IMR-90 (cell line): ENCODE measurements around the gene FAM81A. TPM values are rescaled to one million over a fixed set of nuclear protein-coding genes. Genes with fewer than 3 reads are reported as not detected.

Source experiments
- ATAC-seq: fragments of 200-7000 bp; cut with Tn5 transposase; 2 replicates; pipeline ENCODE4 v1.9.1; 2020; ENCODE audit warnings: low read depth, mild to moderate bottlenecking, moderate library complexity
- BruUV-seq: library from RNA; stranded (reverse); fragments of 400-500 nt; replicated peaks from 2 replicates; lab custom pipeline; 2021; lab: Mats Ljungman, UMichigan
- CTCF ChIA-PET: fragments of 300-600 bp; formaldehyde crosslinking; extraction: SDS; loops from one replicate; lab custom pipeline; 2021; ENCODE audit warnings: antibody characterized with exemption; lab: Yijun Ruan, JAX
- POLR2A ChIA-PET: fragments of 300-600 bp; sonication (Branson Sonifier 250); formaldehyde crosslinking; loops from one replicate; lab custom pipeline; 2022; ENCODE audit warnings: antibody characterized with exemption; ENCODE audit not compliant: unreplicated experiment; lab: Charles Lee
- DNase-seq: peaks from one replicate; pipeline ENCODE4 v3.0.0; 2013
- H2AFZ ChIP-seq: replicated peaks from 2 replicates; pipeline ENCODE3; 2013; ENCODE audit warnings: low read length, mild to moderate bottlenecking; ENCODE audit not compliant: poor library complexity
- H2AK5ac ChIP-seq: 2 replicates; pipeline ENCODE4 v1.6.1; 2013; ENCODE audit warnings: low read depth, low read length, inconsistent platforms
- H2AK9ac ChIP-seq: replicated peaks from 2 replicates; pipeline ENCODE3; 2013; ENCODE audit warnings: mild to moderate bottlenecking, low read depth, low read length, moderate library complexity; ENCODE audit not compliant: poor library complexity
- H2BK120ac ChIP-seq: 2 replicates; pipeline ENCODE4 v1.6.1; 2013; ENCODE audit warnings: low read depth, low read length, inconsistent platforms
- H2BK15ac ChIP-seq: 3 replicates; pipeline ENCODE4 v1.6.1; 2013; ENCODE audit warnings: low read depth, low read length, inconsistent platforms
- H2BK20ac ChIP-seq: 2 replicates; pipeline ENCODE4 v1.6.1; 2013; ENCODE audit warnings: low read depth, mild to moderate bottlenecking, inconsistent platforms, low read length, moderate library complexity
- H2BK5ac ChIP-seq: 2 replicates; pipeline ENCODE4 v1.6.1; 2013; ENCODE audit warnings: mild to moderate bottlenecking, low read depth, low read length, inconsistent platforms; ENCODE audit not compliant: poor library complexity, severe bottlenecking
- H3K14ac ChIP-seq: replicated peaks from 2 replicates; pipeline ENCODE4 v1.6.1; 2013; ENCODE audit warnings: low read depth, low read length, inconsistent platforms
- H3K18ac ChIP-seq: 2 replicates; pipeline ENCODE4 v1.6.1; 2013; ENCODE audit warnings: low read depth, low read length, control low read depth
- H3K23ac ChIP-seq: 2 replicates; pipeline ENCODE4 v1.6.1; 2013; ENCODE audit warnings: low read depth, low read length, inconsistent platforms
- H3K27ac ChIP-seq: 2 replicates; pipeline ENCODE4 v1.5.1; 2013; ENCODE audit warnings: mild to moderate bottlenecking, control low read depth, low read length; ENCODE audit not compliant: insufficient read depth
- H3K27me3 ChIP-seq: 2 replicates; pipeline ENCODE4 v1.6.1; 2013; ENCODE audit warnings: low read length; ENCODE audit not compliant: control insufficient read depth, insufficient read depth
- H3K36me3 ChIP-seq: 2 replicates; pipeline ENCODE4 v1.6.1; 2013; ENCODE audit warnings: low read length, mixed read lengths; ENCODE audit not compliant: control insufficient read depth, insufficient read depth
- H3K4ac ChIP-seq: 2 replicates; pipeline ENCODE4 v1.6.1; 2013; ENCODE audit warnings: low read depth, low read length, inconsistent platforms
- H3K4me1 ChIP-seq: 2 replicates; pipeline ENCODE4 v1.6.1; 2013; ENCODE audit warnings: low read length, mixed read lengths; ENCODE audit not compliant: control insufficient read depth, insufficient read depth
- H3K4me2 ChIP-seq: 2 replicates; pipeline ENCODE4 v1.6.1; 2013; ENCODE audit warnings: low read depth, mild to moderate bottlenecking, control low read depth, low read length, moderate library complexity
- H3K4me3 ChIP-seq: 2 replicates; pipeline ENCODE4 v1.5.1; 2013; ENCODE audit warnings: low read depth, mild to moderate bottlenecking, control low read depth, low read length, moderate library complexity; ENCODE audit not compliant: insufficient read depth
- H3K56ac ChIP-seq: 2 replicates; pipeline ENCODE4 v1.6.1; 2013; ENCODE audit warnings: low read length, inconsistent platforms; ENCODE audit not compliant: insufficient read depth; ENCODE audit errors: extremely low read depth
- H3K79me1 ChIP-seq, 2 experiments: 2 replicates each; pipeline ENCODE4 v1.6.1; 2013; ENCODE audit warnings: low read length in 2 of 2, inconsistent platforms in 1 of 2, low read depth in 1 of 2
- H3K9ac ChIP-seq: 2 replicates; pipeline ENCODE4 v1.6.1; 2013; ENCODE audit warnings: low read depth, low read length, control low read depth
- H3K9me1 ChIP-seq: 2 replicates; pipeline ENCODE4 v1.6.1; 2013; ENCODE audit warnings: low read length, inconsistent platforms; ENCODE audit not compliant: insufficient read depth
- H3K9me3 ChIP-seq: 2 replicates; pipeline ENCODE4 v1.6.1; 2013; ENCODE audit warnings: low read length; ENCODE audit not compliant: control insufficient read depth, insufficient read depth
- H4K20me1 ChIP-seq: 2 replicates; pipeline ENCODE4 v1.6.1; 2013; ENCODE audit warnings: low read length, inconsistent platforms; ENCODE audit not compliant: insufficient read depth
- H4K5ac ChIP-seq: 2 replicates; pipeline ENCODE4 v1.6.1; 2013; ENCODE audit warnings: mild to moderate bottlenecking, low read depth, low read length, control low read depth
- H4K8ac ChIP-seq, 2 experiments: 2 replicates each; pipeline ENCODE4 v1.6.1; 2013; ENCODE audit warnings: low read depth in 2 of 2, low read length in 2 of 2, control low read depth in 1 of 2, inconsistent platforms in 1 of 2
- H4K91ac ChIP-seq: 2 replicates; pipeline ENCODE4 v1.6.1; 2013; ENCODE audit warnings: low read depth, low read length, inconsistent platforms; ENCODE audit not compliant: insufficient read depth
- CEBPB ChIP-seq: IDR thresholded peaks from 2 replicates; pipeline ENCODE4 v1.6.1; 2012; ENCODE audit warnings: low read depth, low read length, improper control_type of control experiment
- CHD1 ChIP-seq: IDR thresholded peaks from 2 replicates; pipeline ENCODE4 v1.6.1; 2012; ENCODE audit warnings: low read depth, low read length, improper control_type of control experiment
- CTCF ChIP-seq: conservative IDR thresholded peaks from 2 replicates; pipeline ENCODE4 v1.5.1; 2012; ENCODE audit warnings: mild to moderate bottlenecking, low read depth, low read length, improper control_type of control experiment
- ELK1 ChIP-seq: fragments of 150-350 bp; IDR thresholded peaks from 2 replicates; pipeline ENCODE4 v1.6.1; 2016; ENCODE audit warnings: low read depth, mild to moderate bottlenecking, low read length, moderate library complexity, borderline replicate concordance
- FOS ChIP-seq: fragments of 150-350 bp; IDR thresholded peaks from 2 replicates; pipeline ENCODE4 v1.6.1; 2016; ENCODE audit warnings: low read depth, low read length
- MAFK ChIP-seq: IDR thresholded peaks from 2 replicates; pipeline ENCODE4 v1.6.1; 2012; ENCODE audit warnings: low read depth, low read length, improper control_type of control experiment
- MXI1 ChIP-seq: IDR thresholded peaks from 2 replicates; pipeline ENCODE4 v1.6.1; 2012; ENCODE audit warnings: low read depth, mild to moderate bottlenecking, low read length, moderate library complexity, borderline replicate concordance
- NFE2L2 ChIP-seq: fragments of 150-350 bp; IDR thresholded peaks from 2 replicates; pipeline ENCODE4 v1.6.1; 2016; ENCODE audit warnings: low read depth, mild to moderate bottlenecking, low read length
- RAD21 ChIP-seq: IDR thresholded peaks from 2 replicates; pipeline ENCODE4 v1.6.1; 2012; ENCODE audit warnings: low read length, improper control_type of control experiment
- RFX5 ChIP-seq: IDR thresholded peaks from 2 replicates; pipeline ENCODE4 v1.8.0; 2012; ENCODE audit warnings: low read depth, mild to moderate bottlenecking, low read length, moderate library complexity
- SMC3 ChIP-seq: fragments of 150-350 bp; IDR thresholded peaks from 2 replicates; pipeline ENCODE4 v1.6.1; 2016; ENCODE audit warnings: low read depth, mild to moderate bottlenecking, antibody characterized with exemption, low read length, moderate library complexity
- USF2 ChIP-seq: fragments of 150-350 bp; IDR thresholded peaks from 2 replicates; pipeline ENCODE4 v1.6.1; 2017; ENCODE audit warnings: mild to moderate bottlenecking, antibody characterized with exemption, low read length, low read depth
- WGBS, 2 experiments: methylation state at CpG; one replicate each; pipeline versions ENCODE4 v1.1.5 to v1.1.7; 2013; ENCODE audit warnings: missing lambda C conversion rate in 2 of 2; ENCODE audit not compliant: insufficient read length in 1 of 2; ENCODE audit errors: extremely low coverage in 2 of 2; 5-methylcytosine and 5-hydroxymethylcytosine counted together
- dilution Hi-C: fragments of 300-500 bp; cut with HindIII; formaldehyde crosslinking; loops from one replicate; pipeline ENCODE4 v1.14.3; 2018; ENCODE audit warnings: low sequenced_read_pairs; ENCODE audit not compliant: unreplicated experiment
- in situ Hi-C: fragments of 300-500 bp; cut with MboI; formaldehyde crosslinking; loops from 3 replicates; pipeline ENCODE4 v1.14.3; 2019; ENCODE audit warnings: low sequenced_read_pairs, inconsistent platforms, mixed read lengths
- intact Hi-C: fragments of 100-400 bp; cut with micrococcal nuclease; formaldehyde crosslinking; loops from 2 replicates; pipeline ENCODE4 v1.10.0; 2022
- polyA plus RNA-seq, 3 experiments: library from polyadenylated mRNA; depleted of rRNA; stranded (reverse); fragments of >200 nt; gene quantifications; 2 replicates each; pipeline ENCODE4 v1.2.3, GENCODE V29; 2012; ENCODE audit warnings: low replicate concordance in 1 of 3
- total RNA-seq: library from RNA; depleted of rRNA; stranded (reverse); fragments of >200 nt; gene quantifications from 2 replicates; pipeline ENCODE4 v1.2.3, GENCODE V29; 2012

FAM81A gene
- total and polyA plus RNA-seq, 2 of the 4 experiments (the other 2 are of a cell fraction), result not detected

DNA sequence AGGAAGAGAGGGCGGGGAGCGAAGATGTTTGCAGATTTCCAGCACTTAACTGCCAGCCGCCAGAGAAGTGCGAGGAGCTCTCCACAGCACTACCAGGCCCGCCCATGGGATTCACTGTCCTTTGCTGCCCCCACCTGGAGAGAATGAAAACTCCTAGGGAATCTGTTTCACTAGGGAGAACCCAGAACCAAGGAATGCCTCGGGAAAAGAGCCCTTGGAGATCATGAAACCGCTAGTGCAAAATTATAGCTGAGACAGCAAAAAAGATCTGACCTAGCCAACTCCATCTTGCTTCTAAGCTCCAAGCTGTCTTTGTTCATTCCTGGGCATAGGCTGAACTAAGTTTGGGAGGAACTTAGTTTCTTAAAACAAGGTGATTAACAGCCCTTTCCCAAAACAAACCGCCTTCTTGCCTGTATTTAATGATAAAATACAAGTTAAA is 91.0 kb downstream of the FAM81A start:
- Histone ChIP-seq H3K9ac (no peak overlapping the region), H3K27ac (no peak overlapping the region), H3K4me1 (no peaks in the 10 kb centered on the region), H2BK120ac (no peak overlapping the region), H3K23ac (no peak overlapping the region), H2AFZ (no peak overlapping the region), H2BK20ac (no peak overlapping the region), H2BK5ac (no peak overlapping the region), H3K9me1 (no peaks in the 10 kb centered on the region), H4K5ac (no peak overlapping the region), H3K56ac (no peak overlapping the region), H2BK15ac (no peak overlapping the region), H3K18ac (no peak overlapping the region), H4K8ac (no peak overlapping the region), H2AK9ac (no peak overlapping the region), H3K27me3 (peaks cover 8% of the 10 kb centered on the region), H3K4me3 (no peak overlapping the region), H3K4ac (no peak overlapping the region), H4K20me1 (no peaks in the 10 kb centered on the region), H3K79me1 (no peaks in the 10 kb centered on the region), H4K91ac (no peak overlapping the region), H3K36me3 (no peaks in the 10 kb centered on the region), H3K14ac (no peak overlapping the region), H2AK5ac (no peak overlapping the region), H3K4me2 (no peak overlapping the region), H3K9me3 (no peaks in the 10 kb centered on the region)
- intact Hi-C loops, result loop anchor here (5.0 to 10.0 kb wide), 2 partner anchors 572 to 1314 kb away; no protein-coding TSS in a partner anchor
- ChIA-PET CTCF (interaction anchor here (0.6 to 2.1 kb wide), 14 partner anchors 10 to 1306 kb away, joined by 3 to 16 read pairs (median 4); no protein-coding TSS in a partner anchor), POLR2A (no interaction called here)
- ATAC-seq (peak; percentile 100), DNase-seq (peak; percentile 81)
- in situ Hi-C loops, result no loop called here
- BruUV-seq, result no TSS peak
- 0% methylated on average over 3 of the region's 8 CpGs; no CpG with 5 or more reads in 1 of the 2 experiments for WGBS, 2 experiments
- TF ChIP-seq CEBPB (no peak), RFX5 (no peak), FOS (no peak), CHD1 (no peak), CTCF (peak; percentile 88), RAD21 (peak; percentile 88), MXI1 (no peak), NFE2L2 (no peak), USF2 (no peak), SMC3 (peak; percentile 66), ELK1 (no peak), MAFK (peak; percentile 99)
- dilution Hi-C loops, result no loop called here
